Duodenal mucosa (tissue), 2 donors: ENCODE measurements around the gene NEK6.

Experiments used
- H3K27ac ChIP-seq: one replicate; pipeline ENCODE4 v1.7.0; 2013; ENCODE audit warnings: low read depth, low read length
- H3K27me3 ChIP-seq, 2 donors: one replicate each; pipeline ENCODE4 v1.7.0; 2013; ENCODE audit warnings: low read length in 2 of 2, control low read depth in 1 of 2; ENCODE audit not compliant: insufficient read depth in 2 of 2, control insufficient read depth in 1 of 2
- H3K36me3 ChIP-seq, 2 donors: one replicate each; pipeline ENCODE4 v1.7.0; 2013; ENCODE audit warnings: low read length in 2 of 2, control low read depth in 1 of 2; ENCODE audit not compliant: insufficient read depth in 2 of 2, control insufficient read depth in 1 of 2
- H3K4me1 ChIP-seq, 2 donors: one replicate each; pipeline ENCODE4 v1.7.0; 2013; ENCODE audit warnings: low read length in 2 of 2, control low read depth in 1 of 2; ENCODE audit not compliant: insufficient read depth in 2 of 2, control insufficient read depth in 1 of 2
- H3K4me3 ChIP-seq, 2 donors: one replicate each; pipeline ENCODE4 v1.7.0; 2013; ENCODE audit warnings: low read length in 2 of 2, low read depth in 1 of 2
- H3K9ac ChIP-seq, 2 donors: one replicate each; pipeline ENCODE4 v1.7.0; 2013; ENCODE audit warnings: low read length in 2 of 2, low read depth in 1 of 2
- H3K9me3 ChIP-seq, 2 donors: one replicate each; pipeline ENCODE4 v1.7.0; 2013; ENCODE audit warnings: low read length in 2 of 2, control low read depth in 1 of 2; ENCODE audit not compliant: control insufficient read depth in 1 of 2

Gene NEK6

GRCh38 chr9:124339603-124340146, 81.9 kb downstream of the NEK6 start:
- Histone ChIP-seq H3K36me3 (peaks cover 26 to 72% of the 10 kb centered on the region in 2 donors), H3K27me3 (no peaks in the 10 kb centered on the region), H3K9me3 (peaks cover 0 to 5% of the 10 kb centered on the region in 2 donors), H3K4me1 (no peaks in the 10 kb centered on the region), H3K9ac (no peak overlapping the region), H3K4me3 (no peak overlapping the region), H3K27ac (no peak overlapping the region)

- Histone ChIP-seq H3K9ac (no peak overlapping the region), H3K4me1 (no peaks in the 10 kb centered on the region), H3K36me3 (peaks cover 22 to 70% of the 10 kb centered on the region in 2 donors), H3K4me3 (no peak overlapping the region), H3K9me3 (peaks cover 0 to 5% of the 10 kb centered on the region in 2 donors), H3K27me3 (no peaks in the 10 kb centered on the region), H3K27ac (no peak overlapping the region)
These were observed 82.7 kb downstream of the NEK6 start for GRCh38 chr9:124340219-124341069.

- Histone ChIP-seq H3K36me3 (peaks cover 22 to 77% of the 10 kb centered on the region in 2 donors), H3K9me3 (peaks cover 0 to 5% of the 10 kb centered on the region in 2 donors), H3K27ac (no peak overlapping the region), H3K4me3 (no peak overlapping the region), H3K4me1 (no peaks in the 10 kb centered on the region), H3K9ac (no peak overlapping the region), H3K27me3 (no peaks in the 10 kb centered on the region)
These were observed 83.9 kb downstream of the NEK6 start for GRCh38 chr9:124341455-124342170.

GRCh38 chr9:124342402-124342775, 84.6 kb downstream of the NEK6 start:
- peaks cover 17 to 76% of the 10 kb centered on the region in 2 donors for H3K36me3 ChIP-seq
- H3K9ac ChIP-seq, result no peak overlapping the region
- H3K27me3 ChIP-seq, result no peaks in the 10 kb centered on the region
- no peaks in the 10 kb centered on the region for H3K4me1 ChIP-seq
- no peak overlapping the region for H3K27ac ChIP-seq
- peaks cover 0 to 2% of the 10 kb centered on the region in 2 donors for H3K9me3 ChIP-seq
- H3K4me3 ChIP-seq, result no peak overlapping the region

GRCh38 chr9:124342776-124343485, 85.2 kb downstream of the NEK6 start:
- peak overlapping the region; percentile 25 for H3K27ac ChIP-seq
- H3K9me3 ChIP-seq, result no peaks in the 10 kb centered on the region
- no peak overlapping the region for H3K4me3 ChIP-seq
- no peak overlapping the region for H3K9ac ChIP-seq
- no peaks in the 10 kb centered on the region for H3K27me3 ChIP-seq
- no peaks in the 10 kb centered on the region for H3K4me1 ChIP-seq
- peaks cover 17 to 76% of the 10 kb centered on the region in 2 donors for H3K36me3 ChIP-seq

- Histone ChIP-seq H3K4me1 (no peaks in the 10 kb centered on the region), H3K4me3 (no peak overlapping the region), H3K27me3 (no peaks in the 10 kb centered on the region), H3K9ac (no peak overlapping the region), H3K36me3 (peaks cover 23 to 77% of the 10 kb centered on the region in 2 donors), H3K9me3 (no peaks in the 10 kb centered on the region), H3K27ac (no peak overlapping the region)
These were observed 86.0 kb downstream of the NEK6 start for GRCh38 chr9:124343533-124344290.

GRCh38 chr9:124344291-124345050, 86.7 kb downstream of the NEK6 start:
- no peaks in the 10 kb centered on the region for H3K4me1 ChIP-seq
- H3K27me3 ChIP-seq, result no peaks in the 10 kb centered on the region
- no peak overlapping the region for H3K9ac ChIP-seq
- H3K9me3 ChIP-seq, result no peaks in the 10 kb centered on the region
- no peak overlapping the region for H3K4me3 ChIP-seq
- peaks cover 27 to 81% of the 10 kb centered on the region in 2 donors for H3K36me3 ChIP-seq
- H3K27ac ChIP-seq, result no peak overlapping the region

GRCh38 chr9:124345063-124345462, 87.3 kb downstream of the NEK6 start:
- peaks cover 24 to 81% of the 10 kb centered on the region in 2 donors for H3K36me3 ChIP-seq
- no peak overlapping the region for H3K9ac ChIP-seq
- no peaks in the 10 kb centered on the region for H3K4me1 ChIP-seq
- H3K27me3 ChIP-seq, result no peaks in the 10 kb centered on the region
- H3K27ac ChIP-seq, result no peak overlapping the region
- no peak overlapping the region for H3K4me3 ChIP-seq
- no peaks in the 10 kb centered on the region for H3K9me3 ChIP-seq

GRCh38 chr9:124345751-124346281, 88.1 kb downstream of the NEK6 start:
- Histone ChIP-seq H3K27me3 (no peaks in the 10 kb centered on the region), H3K9me3 (no peaks in the 10 kb centered on the region), H3K4me1 (no peaks in the 10 kb centered on the region), H3K9ac (no peak overlapping the region), H3K36me3 (peaks cover 25 to 81% of the 10 kb centered on the region in 2 donors), H3K27ac (no peak overlapping the region), H3K4me3 (no peak overlapping the region)
